HG03442 (cell line): ENCODE results near the gene EXOC3L2.
"Not testable (repeated sequence)": the region's sequence is repeated elsewhere in the genome, so short reads cannot be mapped to it uniquely, and the experiment has no call there.

ENCODE experiments used
- ATAC-seq: cut with Tn5 transposase; IDR thresholded peaks from one replicate; pipeline ENCODE4 v1.9.1; 2021; ENCODE audit warnings: mild to moderate bottlenecking, moderate library complexity; ENCODE audit not compliant: unreplicated experiment

The EXOC3L2 gene

DNA sequence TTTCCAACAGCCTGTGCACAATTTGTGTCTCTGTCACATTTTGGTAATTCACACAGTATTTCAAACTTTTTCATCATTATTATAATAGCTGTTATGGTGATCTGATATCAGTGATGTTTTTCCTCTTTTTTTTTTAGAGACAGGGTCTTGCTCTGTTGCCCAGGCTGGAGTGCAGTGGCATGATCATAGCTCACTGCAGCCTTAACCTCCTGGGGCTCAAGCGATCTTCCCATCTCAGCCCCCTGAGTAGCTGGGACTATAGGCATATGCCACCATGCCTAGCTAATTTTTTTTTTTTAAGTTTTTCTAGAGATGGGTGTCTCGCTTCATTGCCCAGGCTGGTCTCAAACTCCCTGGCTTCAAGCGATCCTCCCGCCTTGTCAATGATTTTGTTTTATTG is 11.6 kb upstream of the EXOC3L2 start:
- no peak for ATAC-seq

GRCh38 chr19:45255611-45256157 is 10.5 kb upstream of the EXOC3L2 start:
- ATAC-seq: no peak

- no peak for ATAC-seq
Measured at GRCh38 chr19:45254044-45254531, 8.9 kb upstream of the EXOC3L2 start.

DNA sequence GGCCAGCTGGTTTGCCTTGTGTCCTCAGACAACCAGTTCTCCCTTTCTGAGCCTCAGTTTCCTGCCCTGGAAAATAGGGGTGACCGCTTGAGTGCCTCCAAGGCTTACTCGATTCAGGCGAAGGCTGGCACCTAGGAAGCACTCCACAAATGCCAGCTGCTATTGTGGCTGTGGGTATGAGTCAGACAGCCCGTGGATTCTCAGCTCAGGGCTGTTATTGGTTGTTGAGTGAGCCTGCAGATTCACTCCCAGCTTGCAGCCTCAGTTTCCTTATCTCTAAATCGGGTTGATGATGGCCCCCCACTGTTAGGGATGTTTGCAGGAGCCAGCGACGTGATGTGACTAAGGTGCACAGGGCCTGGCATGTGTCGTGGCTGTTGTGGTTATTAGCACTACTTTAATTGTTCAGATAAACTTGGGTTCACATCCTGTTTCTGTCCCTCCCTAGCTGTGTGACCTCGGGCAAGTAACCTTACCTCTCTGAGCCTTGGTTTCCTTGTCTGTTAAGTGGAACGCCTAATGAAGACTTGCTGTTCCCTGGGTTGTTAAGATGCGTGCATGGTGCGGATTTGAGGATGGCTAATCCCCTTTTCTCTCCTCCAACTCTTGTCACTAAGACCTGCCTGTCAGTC is 8.3 kb upstream of the EXOC3L2 start:
- ATAC-seq: no peak

GRCh38 chr19:45251452-45252354 is 6.5 kb upstream of the EXOC3L2 start:
- ATAC-seq: no peak

DNA sequence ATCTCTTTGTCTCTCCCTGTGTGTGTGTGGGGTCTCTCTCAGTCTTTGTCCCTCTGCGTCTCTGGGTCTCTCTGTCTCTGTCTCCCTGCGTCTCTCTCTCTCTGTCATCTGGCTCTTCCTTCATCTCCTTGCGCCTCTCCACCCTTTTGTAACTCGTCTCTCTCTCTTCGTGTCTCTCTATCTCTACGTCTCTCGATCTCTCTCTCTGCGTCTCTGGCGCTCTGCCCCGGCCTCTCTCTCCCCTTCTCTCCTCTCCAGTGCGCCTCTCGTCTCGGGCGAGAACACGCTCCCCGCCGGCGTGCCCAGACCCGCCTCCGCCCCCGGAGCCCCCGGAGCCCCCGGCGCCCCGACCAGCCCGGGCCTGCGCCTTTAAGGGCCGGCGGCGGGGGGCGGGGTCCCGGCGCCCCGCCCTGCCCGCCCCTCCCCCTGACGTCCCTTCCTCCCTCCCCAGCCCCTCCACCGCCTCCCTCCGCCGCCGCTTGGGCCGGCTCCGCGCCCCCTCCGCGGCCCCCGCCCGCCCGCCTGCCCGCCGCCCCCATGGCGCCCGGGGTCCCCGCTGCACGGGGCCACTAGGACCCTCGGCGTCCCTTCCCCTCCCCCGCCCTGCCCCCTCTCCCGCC is 5.7 kb upstream of the EXOC3L2 start, which contains the start of gene MARK4:
Gene MARK4, plus strand, starts transcription at position 440 of the 620 bp plus-strand sequence. CDS start 318 bp downstream, outside the sequence.
- no peak for ATAC-seq

DNA sequence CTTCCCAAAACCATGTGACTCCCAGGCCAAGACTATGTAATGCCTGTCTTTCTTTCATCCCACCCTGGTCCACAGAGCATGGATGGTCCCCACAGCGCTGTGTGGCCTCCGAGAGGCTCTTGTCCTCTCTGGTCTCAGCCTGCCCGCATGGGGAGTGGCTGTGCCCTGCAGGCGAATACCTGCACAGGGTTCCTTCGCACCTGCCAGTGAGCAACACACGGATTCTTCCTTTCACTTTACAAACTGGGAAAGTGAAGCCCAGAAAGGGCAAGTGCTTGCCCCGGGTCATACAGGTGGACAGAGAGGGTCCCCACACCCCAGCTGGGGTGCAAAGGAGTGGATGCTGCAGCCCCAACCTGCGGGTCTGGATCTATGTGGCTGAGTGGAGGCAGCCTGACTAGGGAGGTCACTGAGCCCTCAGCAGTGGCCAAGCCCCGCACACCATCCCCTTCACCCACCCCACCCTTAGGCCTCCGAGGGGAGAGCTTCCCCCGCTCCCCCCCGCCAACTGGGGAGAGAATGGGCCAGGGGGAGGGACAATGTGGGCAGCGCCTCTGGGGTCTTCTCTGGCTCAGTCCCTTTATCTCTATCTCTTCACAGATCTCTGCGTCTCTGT is 5.1 kb upstream of the EXOC3L2 start:
- no peak for ATAC-seq

- no peak for ATAC-seq
Measured at GRCh38 chr19:45249261-45250033, 4.2 kb upstream of the EXOC3L2 start.

- ATAC-seq: no peak
Measured at GRCh38 chr19:45247136-45247535, 1.9 kb upstream of the EXOC3L2 start.

- ATAC-seq: no peak
Measured at GRCh38 chr19:45245826-45246225, 619 bp upstream of the EXOC3L2 start.

DNA sequence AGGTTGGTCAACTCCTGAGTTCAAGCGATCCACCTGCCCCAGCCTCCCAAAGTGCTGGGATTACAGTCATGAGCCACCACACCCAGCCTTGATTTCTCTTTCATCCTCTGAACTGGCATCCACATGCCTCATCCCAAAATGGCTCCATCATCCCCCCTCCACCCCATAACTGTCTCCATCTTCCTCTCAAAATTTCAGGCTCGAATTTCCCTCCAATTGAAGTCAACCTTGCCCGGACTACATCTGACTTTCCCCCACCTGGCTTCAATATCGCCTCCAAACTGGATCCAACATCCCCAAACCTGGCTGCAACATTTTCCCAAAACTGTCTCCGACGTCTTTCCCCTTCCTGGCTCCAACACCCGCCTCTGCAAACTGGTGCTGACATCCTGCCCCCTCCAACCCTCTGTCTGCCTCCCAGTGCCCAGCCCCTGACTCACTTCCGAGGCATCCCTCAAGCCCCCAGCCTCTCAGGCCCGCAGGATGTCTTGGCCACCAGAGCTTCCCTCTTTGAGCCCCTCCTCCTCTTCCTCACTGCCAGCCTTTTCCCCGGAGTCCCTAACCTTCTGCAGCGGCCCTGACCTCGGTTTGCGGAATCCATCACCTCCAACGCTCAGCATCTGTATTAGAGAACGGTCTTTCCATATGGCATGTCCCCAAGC is 943 bp downstream of the EXOC3L2 start:
- ATAC-seq: no peak

- no peak for ATAC-seq
Measured at GRCh38 chr19:45243144-45243732, 2.0 kb downstream of the EXOC3L2 start.

DNA sequence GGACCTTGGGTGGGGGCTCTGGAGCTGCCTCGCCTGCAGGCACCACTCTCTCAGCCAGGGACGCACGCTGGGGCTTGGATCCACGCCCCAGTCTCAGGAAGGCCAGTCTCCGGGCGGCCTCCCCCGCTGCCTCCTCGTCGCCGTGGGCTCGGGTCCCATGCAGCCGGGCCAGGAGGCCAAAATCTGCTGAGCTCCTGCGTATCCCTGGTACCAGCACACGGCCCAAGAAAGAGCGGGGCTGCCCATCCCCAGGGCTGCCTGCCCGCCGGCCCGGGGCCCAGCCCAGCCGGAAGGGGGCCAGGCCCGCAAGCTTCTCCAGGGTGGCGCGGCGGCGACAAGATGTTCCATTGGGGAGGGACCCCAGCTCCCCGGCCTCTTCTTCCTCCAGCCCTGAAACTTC is 6.7 kb downstream of the EXOC3L2 start:
- ATAC-seq: no peak

DNA sequence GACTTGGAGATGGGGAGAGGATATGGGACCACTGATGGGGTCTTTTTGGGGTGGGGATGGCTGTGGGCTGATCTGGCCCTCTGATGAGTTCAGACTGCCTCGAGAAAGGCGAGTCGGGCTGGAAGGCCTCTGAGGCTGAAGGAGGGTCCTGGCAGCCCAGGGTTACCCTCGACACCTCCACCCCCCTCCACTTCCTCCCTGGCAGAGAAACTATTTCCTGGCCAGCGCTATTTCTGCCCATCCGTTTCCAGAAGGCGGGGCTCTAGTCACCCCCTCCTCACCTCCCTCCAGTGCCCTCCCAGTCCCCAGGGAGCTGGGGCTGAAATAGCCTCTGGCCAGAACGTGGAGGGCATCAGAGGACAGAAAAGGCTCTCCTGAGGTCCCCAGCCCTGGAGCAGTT is 9.7 kb downstream of the EXOC3L2 start:
- no peak for ATAC-seq

DNA sequence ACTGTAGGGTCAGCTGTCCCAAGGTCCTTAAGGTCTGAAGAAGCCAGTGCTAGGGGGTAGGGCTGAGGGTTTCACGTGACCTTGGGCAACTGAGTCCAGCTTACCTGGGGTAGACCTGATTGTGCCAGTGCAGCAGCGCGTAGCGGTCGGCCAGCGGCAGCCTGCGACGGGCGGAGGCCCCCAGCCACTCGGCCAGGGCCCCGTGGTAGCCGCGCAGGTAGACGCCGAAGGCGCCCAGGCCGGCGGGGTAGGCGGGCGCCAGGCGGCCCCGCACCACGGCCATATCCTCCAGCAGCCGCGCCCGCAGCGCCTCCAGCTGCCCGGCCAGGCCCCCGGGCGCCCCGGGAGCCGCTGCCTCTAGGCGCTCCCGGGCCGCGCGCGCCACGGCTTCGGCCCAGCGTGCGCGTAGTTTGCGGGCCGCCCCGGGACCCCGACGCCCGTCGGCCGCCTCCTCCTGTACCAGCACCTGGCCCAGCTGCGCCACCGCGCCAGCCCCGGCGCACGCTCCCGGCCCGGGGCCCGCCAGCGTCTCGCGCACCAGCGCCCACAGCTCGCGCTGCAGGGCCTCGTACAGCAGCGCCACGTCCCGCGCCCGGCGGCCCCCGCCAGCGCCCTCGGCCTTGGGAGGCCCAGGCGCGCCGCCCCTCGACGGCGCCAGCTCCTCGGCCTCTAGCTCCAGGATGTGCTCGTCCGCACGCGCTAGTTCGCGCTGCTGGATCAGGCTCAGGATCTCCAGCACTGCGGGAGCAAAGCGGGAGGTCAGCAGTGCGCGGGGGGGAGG is 10.9 kb downstream of the EXOC3L2 start:
- no peak for ATAC-seq

DNA sequence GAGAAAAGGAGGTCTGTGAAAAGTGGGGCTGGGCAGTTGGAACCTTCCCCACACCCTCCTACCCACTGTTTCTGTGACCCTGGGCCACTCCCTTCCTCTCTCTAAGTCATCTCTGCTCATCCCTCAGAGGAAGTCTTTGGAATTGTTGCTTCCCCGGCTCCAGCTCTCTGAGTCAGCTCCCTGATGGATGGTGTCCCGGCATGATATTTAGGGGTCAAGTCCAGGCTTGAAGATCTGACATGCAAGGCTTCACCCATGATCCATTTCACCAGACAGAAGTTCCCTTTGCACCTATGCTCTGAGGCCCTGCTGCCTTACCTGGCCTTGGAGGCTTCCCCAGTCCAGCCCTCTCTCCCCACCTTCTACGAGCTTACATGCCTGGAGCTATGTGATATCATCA is 13.3 kb downstream of the EXOC3L2 start:
- no peak for ATAC-seq

DNA sequence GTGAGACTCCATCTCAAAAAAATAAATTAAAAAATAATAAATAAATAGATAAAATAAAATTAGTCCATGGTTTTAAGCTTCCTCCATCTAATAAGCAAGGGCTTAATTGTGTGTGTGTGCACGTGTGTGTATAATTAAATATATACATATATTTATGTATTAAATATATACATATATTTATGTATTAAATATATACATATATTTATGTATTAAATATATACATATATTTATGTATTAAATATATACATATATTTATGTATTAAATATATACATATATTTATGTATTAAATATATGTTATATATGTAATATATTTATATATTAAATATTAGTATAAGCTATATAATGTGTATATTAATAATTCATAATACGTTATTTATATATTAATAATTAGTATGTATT is 16.2 kb downstream of the EXOC3L2 start:
- not testable (repeated sequence) for ATAC-seq

DNA sequence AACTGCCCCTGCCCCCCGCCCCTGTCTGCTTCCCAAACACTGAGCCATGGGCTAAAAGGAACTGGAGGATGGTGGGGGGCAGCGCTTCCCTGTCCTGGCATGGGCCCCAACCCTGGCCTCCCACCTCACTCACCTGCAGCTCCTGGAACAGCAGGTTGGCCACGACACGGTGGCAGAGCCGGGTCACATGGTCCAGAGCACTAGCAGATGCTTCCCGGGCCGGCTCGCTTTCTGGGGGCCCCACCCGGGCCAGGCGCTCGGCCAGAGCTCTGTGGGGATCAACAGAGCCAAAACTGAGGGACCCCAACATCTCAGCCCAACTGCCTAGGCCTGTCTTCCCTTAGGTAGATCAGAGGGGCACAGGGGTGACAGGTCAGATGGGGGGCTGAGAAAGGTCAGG is 20.6 kb downstream of the EXOC3L2 start:
- no peak for ATAC-seq
